Glomerular endothelial cell (primary cell): ENCODE results near the gene CYP39A1. TPM values are rescaled to one million over a fixed set of nuclear protein-coding genes. Genes with fewer than 3 reads are reported as not detected.
"Not testable (repeated sequence)": the region's sequence is repeated elsewhere in the genome, so short reads cannot be mapped to it uniquely, and the experiment has no call there.

Experiments used
- DNase-seq: peaks from one replicate; pipeline ENCODE4 v3.0.0-alpha.2; 2011; ENCODE audit warnings: low read depth, low spot score; ENCODE audit errors: extremely low read depth
- total RNA-seq: library from RNA; depleted of rRNA; stranded (reverse); fragments of >200 nt; gene quantifications from 2 replicates; pipeline ENCODE4 v1.2.3, GENCODE V29; 2015

The CYP39A1 gene
- total RNA-seq, 1 donor from 2014 or later: 1.9 TPM

DNA sequence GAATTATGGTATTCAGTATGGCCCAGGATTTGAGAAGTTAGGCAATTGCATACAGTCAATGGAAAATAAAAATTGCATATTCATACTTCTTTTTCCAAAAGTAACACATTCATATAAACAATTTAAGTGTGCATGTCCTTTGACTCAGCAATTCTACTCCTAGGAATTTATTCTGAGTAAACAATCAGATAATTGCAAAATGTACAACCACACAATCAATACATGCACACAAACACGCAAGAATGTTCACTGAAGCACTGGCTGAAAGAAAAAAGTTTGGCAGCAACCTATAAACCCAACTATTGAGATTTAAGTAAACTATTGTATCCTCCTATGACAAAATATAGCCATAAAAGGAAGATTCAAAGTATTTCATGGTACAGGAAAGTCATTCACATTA, 1.6 kb downstream of the CYP39A1 start:
- DNase-seq: no peak

DNA sequence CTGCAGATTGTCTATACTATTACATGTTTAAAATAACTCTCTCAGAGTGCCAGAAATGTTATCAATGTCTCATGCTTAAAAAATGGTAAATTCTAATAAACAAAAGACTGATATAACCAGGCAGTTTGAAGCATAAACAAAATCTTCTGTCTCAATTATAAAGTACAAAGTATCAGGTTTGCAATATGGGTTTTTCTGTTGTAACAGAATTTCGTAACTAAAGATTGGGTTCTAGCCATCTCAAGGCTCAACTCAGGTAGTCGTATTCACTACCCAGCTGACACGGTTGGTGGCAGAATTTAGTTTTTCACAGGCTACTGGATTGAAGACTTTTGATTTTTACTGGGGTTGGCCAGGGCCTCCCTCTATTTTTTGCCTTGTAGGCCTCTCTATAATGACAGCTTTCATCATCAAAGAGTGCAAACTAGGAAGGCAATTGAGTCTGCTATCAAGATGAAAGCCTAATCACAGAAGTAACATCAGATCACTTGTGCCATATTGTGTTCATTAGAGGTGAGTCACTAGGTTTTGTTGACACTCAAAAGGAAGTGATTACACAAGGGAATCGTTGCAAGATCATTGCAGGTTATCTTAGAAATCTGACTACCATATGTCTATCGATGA, 3.6 kb downstream of the CYP39A1 start:
- DNase-seq: no peak

DNA sequence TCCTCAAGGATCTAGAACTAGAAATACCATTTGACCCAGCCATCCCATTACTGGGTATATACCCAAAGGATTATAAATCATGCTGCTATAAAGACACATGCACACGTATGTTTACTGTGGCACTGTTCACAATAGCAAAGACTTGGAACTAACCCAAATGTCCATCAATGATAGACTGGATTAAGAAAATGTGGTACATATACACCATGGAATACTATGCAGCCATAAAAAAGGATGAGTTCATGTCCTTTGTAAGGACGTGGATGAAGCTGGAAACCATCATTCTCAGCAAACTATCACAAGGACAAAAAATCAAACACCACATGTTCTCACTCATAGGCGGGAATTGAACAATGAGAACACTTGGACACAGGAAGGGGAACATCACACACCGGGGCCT, 4.5 kb downstream of the CYP39A1 start:
- DNase-seq: not testable (repeated sequence)

DNA sequence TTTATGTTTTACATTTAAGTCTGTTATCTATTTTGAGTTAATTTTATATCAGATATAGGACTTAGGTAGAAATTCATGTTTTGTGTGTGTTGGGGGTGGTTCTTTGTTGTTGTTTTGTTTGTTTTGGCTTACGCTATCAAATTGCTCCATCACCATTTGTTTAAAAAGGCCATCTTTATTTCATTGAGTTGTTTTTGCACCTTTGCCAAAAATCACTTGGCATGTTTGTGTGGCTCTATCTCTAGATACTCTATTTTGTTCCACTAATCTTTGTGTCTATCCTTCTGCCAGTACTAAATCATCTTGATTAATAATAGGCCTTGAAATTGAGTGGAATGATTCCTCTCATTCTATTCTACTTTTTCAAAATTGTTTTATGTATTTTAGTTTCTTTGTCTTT, 7.4 kb downstream of the CYP39A1 start:
- DNase-seq: no peak

DNA sequence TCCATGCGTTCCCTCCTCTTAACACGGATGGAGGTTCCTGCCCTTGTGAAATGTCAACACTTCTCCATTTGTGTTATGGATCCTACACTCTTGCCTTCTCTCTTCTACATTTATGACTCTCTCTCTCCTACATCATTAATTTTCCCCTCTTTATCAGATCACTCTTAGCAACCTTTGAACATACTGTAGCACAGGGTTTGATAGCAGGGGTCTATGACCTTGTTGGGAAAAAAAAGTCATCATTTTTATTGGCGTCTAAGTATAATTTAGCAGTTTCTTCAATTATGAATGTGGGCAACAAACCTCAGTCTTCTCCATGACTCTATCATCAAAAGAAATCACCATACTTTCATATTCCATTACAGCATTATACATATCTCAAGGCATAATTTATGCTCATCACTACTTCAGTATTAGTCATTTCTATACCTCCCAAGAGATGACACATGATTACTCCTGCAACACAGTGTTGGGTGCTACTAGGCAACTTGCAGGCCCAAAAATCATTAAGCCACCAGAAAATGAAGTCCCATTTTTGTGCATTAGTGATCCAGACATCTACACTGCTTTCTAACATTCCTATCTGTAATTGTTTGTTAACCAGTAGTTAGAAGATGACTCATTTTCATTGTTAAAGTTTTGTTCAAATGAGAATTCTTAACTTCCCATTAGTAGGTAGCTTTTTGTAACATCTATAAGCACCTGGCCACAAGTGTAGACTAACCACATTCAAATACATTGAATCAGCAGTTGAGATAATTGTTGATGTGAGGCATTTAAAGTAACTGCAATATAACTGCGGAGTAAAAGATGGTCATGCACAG, 9.5 kb downstream of the CYP39A1 start:
- DNase-seq: no peak

DNA sequence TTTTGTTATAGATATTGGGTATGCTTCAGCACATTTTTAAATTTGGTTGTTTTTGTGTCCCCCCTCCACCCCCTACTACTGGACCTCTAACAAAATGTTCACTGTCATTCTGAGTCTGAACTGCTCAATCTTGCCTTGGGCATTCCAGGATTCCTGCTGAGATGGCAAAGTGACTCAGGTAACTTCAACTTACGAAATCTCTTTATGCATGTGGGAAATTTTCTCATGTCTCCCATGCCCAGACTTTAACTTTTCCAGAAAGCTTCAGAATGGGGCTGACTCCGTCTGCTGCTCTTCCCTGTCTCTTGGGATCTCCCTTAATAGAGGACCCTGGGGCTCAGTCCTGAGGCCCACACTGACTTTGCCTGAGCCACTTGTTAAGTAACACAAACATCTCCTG, 14.0 kb downstream of the CYP39A1 start:
- DNase-seq: no peak

DNA sequence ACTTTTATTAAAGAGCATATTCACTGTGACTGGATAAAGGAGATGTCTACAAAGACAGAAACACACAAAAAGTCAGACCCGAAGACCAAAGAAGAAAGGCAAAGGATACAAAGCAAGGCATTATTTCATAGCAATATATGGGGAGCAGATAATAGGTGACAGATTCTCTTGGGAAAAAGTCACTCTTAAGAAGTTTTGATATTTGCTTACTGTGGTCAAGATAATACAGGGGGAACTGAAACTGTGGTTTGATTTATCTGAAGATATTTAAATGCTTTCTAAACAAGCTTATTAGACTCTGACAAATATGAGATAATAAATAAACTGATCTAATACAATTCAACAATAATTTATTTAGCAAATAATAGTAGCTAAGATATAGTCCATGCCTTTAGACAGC, 14.7 kb downstream of the CYP39A1 start:
- DNase-seq: no peak

DNA sequence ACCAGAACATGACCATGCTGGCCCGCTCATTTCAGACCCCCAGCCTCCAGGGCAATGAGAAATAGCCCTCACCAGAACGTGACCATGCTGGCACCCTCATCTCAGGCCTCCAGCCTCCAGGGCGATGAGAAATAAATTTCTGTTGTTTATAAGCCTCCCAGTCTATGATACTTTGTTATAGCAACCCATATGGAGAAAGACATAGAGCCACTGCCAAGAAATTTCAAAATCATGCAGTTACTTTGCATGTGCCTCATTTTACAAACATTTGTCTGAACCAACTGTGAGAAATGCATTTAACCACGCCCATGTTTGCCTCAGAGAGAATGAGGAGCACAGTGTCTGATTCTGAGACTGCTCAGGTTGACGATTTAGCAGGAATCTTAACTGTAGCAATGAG, 15.5 kb downstream of the CYP39A1 start:
- DNase-seq: no peak

DNA sequence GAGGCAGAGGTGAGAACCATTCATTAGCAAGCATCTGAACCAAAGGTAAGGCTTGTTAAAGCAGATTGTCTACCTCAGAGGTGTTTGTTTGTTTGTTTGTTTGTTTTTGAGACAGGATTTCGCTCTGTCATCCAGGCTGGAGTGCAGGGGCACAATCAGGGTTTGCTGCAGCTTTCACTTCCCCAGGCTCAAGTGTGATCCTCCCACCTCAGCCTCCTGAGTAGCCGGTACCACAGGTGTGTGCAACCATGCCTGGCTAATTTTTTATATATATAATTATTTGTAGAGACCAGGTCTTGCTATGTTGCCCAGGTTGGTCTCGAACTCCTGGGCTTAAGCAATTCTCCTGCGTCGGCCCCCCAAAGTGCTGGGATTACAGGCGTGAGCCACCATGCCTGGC, 17.2 kb downstream of the CYP39A1 start:
- no peak for DNase-seq

DNA sequence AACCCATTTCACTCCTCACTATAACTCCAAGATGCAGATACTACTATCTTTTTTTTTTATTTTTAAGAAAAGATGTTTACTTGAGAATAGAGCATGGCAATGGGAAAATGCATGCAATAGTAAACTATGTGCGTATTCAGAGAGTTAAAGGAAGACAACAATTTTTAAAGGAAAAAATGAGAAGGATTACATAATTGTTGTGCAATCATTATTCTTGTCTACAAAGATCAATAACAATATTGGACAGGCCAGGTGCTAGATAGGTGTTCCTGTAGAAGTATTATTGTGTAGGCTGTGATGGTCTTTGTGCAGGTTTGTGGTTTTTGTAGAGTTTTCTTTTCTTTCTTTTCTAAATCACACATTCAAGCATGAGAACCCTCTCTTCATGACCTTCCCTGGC, 20.6 kb downstream of the CYP39A1 start:
- no peak for DNase-seq

DNA sequence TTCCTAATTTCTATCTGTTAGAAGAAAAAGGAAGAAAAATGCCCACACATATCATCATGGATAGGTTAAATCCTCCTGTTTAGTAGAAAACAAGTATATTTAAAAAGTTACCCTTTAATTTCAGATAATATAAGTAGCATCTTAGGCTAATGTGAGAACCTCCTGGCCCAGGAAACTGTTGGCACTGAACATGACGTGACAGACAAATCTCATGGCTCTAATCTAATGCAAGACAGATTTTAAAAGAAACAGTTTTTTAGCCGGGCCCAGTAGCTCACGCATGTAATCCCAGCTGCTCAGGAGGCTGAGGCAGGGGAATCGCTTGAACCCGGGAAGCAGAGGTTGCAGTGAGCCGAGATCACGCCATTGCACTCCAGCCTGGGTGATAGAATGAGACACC, 22.9 kb downstream of the CYP39A1 start:
- no peak for DNase-seq

DNA sequence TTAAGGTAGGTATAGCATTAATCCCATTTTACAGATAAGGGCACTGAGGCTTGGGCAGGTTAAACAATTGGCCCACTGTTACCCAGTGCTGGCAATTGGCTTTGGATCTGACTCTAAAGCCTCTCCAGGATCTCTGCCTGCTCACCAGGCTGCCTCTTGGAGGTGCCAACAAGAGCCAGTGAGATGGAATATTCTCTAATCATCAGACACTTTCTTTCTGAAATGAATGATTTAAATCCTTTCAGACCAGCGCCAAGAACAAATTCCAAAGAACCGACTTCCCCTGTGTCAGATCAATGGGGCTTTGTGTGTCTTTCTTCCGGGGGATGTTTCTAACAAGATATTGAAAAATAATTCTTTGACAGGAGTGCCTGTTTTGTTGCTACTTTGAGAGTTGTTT, 23.6 kb downstream of the CYP39A1 start:
- DNase-seq: no peak

DNA sequence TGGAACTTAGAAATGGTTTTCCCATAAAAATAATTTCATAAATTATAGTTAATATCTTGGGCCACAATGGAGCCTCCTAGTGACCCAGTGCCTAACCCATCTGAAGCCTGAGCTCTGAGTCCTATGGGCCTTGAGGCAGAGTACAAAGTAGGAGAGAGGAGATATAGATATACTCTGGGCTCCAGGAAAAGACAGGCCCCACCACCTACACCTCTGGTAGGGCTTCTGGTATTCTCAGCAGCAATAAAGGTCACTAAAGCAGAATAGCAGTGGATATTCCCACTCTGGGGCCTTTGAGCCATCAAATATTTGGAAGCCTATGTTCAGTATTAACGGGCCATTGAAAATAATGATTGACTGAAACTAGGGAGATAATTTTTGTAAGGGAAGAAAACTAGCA, 24.1 kb downstream of the CYP39A1 start:
- no peak for DNase-seq

DNA sequence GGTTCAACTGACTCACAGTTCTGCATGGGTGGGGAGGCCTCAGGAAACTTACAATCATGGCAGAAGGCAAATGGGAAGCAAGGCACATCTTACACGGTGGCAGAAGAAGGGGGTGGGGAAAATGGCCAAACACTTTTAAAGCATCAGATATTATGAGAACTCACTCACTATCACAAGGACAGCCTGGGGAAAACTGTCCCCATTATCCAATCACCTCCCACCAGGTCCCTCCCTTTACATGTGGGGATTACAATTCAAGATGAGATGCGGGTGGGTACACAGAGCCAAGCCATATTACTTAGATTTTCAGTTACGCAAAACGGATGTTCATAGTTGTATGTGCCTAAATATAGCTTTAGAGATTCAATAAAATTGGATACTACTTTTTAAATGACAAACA, 25.6 kb downstream of the CYP39A1 start:
- DNase-seq: no peak

DNA sequence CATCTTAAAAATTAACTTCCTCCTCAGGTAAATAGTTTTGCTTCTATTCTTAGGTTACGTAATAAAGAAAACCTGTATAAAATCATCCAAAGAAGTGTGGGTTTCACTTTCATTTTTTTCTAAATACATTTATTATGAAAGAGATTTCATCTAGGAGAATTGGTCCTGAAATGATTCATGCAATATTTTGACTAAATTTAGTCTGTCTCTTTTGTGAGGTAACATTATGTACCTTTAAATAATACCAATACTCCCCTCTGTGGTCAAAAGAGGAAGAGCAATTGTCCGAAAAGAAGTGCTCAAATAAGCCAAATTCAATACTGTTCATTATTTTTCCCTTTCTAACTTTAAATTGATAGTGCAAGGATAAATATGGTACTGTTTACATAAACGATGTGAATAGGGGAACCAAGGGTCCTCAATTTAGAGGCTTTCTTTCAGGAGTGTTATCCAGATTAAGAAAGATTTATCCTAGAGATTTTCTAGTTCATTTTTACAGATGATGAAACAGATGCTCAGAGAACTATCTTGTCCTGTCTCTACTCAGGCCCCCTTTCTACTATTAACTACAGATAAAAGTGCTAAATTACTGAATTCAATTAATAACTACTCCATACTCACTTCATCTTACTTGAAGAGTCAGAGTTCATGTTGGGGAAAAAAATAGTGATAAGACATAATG, 26.2 kb downstream of the CYP39A1 start:
- DNase-seq: no peak

DNA sequence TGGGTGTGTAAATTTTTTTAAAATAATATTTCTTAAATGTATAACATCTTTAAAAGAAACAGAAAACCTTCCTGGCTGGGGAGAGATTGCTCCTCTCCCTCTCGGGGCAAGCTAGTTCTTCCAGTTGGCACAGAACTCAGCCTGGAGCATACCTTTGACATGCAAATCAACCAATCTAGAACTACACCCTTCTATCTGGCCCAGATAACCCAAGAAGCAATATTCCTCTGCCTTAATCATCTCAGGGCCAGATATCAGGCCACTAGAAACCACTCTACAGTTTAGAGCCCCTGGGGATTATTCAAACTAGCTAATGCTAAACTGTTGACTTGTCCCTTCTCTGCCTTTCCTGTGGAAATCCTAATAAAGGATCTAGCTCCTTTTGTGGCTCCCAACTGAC, 33.9 kb downstream of the CYP39A1 start:
- no peak for DNase-seq

DNA sequence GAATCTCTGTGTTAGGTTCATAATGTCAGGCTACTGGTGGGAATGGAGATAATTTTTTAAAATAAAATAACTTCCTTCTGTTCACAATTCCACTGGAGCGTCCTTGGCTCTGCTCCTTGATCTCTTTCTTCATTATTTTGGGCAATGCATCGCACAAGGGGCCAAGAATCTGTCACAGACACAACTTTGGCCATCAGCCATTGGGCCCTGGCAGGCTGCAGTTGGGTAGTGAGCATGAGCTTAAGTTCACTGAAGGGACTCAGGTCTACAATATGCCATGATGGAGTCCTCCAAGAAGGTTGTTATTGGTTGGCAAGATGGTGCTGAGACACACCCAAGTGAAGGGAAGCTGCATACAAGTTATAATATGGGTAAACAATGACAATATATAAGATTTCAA, 40.0 kb downstream of the CYP39A1 start:
- DNase-seq: no peak

DNA sequence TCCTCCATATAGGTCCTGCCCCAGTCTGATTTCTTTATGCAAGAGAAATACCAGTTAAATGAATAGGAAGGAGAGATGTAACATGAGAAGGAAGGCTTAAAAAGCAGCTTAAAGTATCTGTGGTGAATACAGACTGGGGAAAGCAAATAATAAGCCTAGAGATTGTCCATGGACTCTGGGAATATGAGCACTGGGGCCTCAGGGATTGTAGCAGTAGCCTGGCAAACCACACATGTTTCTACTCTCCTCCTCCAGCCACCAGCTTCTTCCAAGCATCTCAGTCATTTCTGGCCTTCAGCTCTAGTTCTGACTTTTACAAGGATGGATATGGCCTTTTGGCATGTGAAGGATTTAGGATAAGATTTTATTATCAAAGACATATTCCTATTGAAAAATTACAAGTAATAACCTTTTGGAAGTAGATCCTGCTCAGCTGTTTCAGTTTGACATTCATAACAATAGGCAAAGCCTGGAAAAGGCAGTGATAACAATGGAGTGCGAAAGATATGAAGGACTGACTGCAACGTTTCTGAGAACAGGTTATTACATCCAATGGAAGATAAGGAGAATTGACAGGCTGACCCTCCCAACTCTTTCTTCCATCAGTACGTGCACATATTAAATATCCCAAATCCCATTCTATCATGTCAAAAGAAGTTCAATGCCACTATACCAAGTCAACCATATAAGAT, 41.6 kb downstream of the CYP39A1 start:
- no peak for DNase-seq

DNA sequence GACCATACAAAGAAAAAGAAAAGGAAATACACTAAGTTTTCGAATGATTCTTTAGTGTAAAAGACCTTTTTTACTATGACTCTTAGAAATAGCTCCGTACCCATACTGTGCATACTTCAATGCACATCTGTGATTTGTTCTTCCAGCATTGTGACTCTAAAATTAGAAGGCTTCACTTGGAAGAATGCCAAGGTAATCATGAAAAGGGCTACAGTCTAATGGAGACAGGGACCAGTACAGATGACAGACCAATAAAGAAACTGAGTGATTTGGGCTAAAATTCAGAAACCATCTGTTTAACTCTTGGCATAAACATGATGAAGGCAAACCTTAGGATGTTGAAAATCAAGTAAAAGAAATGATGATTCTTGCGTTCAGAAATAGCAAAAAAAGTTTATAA, 46.3 kb downstream of the CYP39A1 start:
- no peak for DNase-seq

DNA sequence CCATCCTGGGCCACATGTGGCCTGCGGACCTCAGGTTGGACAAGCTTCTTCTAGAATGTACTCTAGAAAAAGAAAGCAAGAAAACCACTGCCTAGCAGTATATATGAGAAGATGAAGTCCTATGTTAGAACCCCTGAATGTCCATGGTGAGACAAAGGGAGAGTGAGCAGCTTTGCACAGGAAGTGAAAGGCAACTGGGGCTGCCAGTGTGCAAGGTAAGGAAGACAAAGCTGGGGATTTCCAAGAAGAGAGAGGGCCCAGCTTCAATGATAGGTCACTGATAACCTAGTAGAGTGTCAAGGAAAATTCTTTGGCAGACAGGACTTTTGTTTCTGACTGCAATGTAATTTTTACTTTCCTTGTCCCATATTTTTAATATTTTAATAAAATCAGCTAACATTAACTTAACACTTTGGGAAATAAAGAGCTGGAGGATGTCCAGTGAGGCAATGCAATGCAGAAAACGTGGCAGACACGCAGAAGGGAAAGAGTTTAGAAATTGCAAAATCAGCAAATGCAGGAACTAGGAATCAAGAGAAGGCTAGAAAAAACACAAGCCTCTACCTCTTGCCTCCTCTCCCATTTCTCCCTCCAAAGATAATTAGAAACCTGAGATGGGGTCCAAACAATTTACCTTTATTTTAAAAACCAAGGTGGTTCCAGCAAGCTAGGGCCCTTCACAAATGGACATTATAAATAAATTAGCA, 47.4 kb downstream of the CYP39A1 start:
- no peak for DNase-seq

DNA sequence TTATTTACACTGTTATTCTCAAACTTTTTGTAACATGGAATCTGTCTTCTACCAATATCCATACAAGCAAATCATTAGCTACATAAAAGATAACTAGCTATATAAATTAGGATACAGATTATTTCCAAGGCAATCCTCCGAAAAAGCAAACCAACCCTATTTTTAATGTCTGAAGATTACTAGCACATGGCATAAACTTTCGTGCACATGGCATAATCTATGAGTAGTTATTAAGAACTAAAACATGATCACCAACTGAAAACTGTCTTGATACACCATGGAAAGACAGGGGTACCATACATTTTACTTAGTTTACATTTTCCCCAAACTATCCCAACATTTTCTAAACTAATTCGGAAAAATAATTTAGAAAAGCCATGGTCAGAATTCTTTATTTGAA, 54.4 kb downstream of the CYP39A1 start:
- no peak for DNase-seq
